IMR-90 (cell line): ENCODE measurements around the gene MRPS18A. TPM values are rescaled to one million over a fixed set of nuclear protein-coding genes. Genes with fewer than 3 reads are reported as not detected.

ENCODE experiments used
- ATAC-seq: fragments of 200-7000 bp; cut with Tn5 transposase; 2 replicates; pipeline ENCODE4 v1.9.1; 2020; ENCODE audit warnings: low read depth, mild to moderate bottlenecking, moderate library complexity
- BruUV-seq: library from RNA; stranded (reverse); fragments of 400-500 nt; replicated peaks from 2 replicates; lab custom pipeline; 2021; lab: Mats Ljungman, UMichigan
- CTCF ChIA-PET: fragments of 300-600 bp; formaldehyde crosslinking; extraction: SDS; loops from one replicate; lab custom pipeline; 2021; ENCODE audit warnings: antibody characterized with exemption; lab: Yijun Ruan, JAX
- POLR2A ChIA-PET: fragments of 300-600 bp; sonication (Branson Sonifier 250); formaldehyde crosslinking; loops from one replicate; lab custom pipeline; 2022; ENCODE audit warnings: antibody characterized with exemption; ENCODE audit not compliant: unreplicated experiment; lab: Charles Lee
- DNase-seq: peaks from one replicate; pipeline ENCODE4 v3.0.0; 2013
- H2AFZ ChIP-seq: replicated peaks from 2 replicates; pipeline ENCODE3; 2013; ENCODE audit warnings: low read length, mild to moderate bottlenecking; ENCODE audit not compliant: poor library complexity
- H2AK5ac ChIP-seq: 2 replicates; pipeline ENCODE4 v1.6.1; 2013; ENCODE audit warnings: low read depth, low read length, inconsistent platforms
- H2AK9ac ChIP-seq: replicated peaks from 2 replicates; pipeline ENCODE3; 2013; ENCODE audit warnings: mild to moderate bottlenecking, low read depth, low read length, moderate library complexity; ENCODE audit not compliant: poor library complexity
- H2BK120ac ChIP-seq: 2 replicates; pipeline ENCODE4 v1.6.1; 2013; ENCODE audit warnings: low read depth, low read length, inconsistent platforms
- H2BK15ac ChIP-seq: 3 replicates; pipeline ENCODE4 v1.6.1; 2013; ENCODE audit warnings: low read depth, low read length, inconsistent platforms
- H2BK20ac ChIP-seq: 2 replicates; pipeline ENCODE4 v1.6.1; 2013; ENCODE audit warnings: low read depth, mild to moderate bottlenecking, inconsistent platforms, low read length, moderate library complexity
- H2BK5ac ChIP-seq: 2 replicates; pipeline ENCODE4 v1.6.1; 2013; ENCODE audit warnings: mild to moderate bottlenecking, low read depth, low read length, inconsistent platforms; ENCODE audit not compliant: poor library complexity, severe bottlenecking
- H3K14ac ChIP-seq: replicated peaks from 2 replicates; pipeline ENCODE4 v1.6.1; 2013; ENCODE audit warnings: low read depth, low read length, inconsistent platforms
- H3K18ac ChIP-seq: 2 replicates; pipeline ENCODE4 v1.6.1; 2013; ENCODE audit warnings: low read depth, low read length, control low read depth
- H3K23ac ChIP-seq: 2 replicates; pipeline ENCODE4 v1.6.1; 2013; ENCODE audit warnings: low read depth, low read length, inconsistent platforms
- H3K27ac ChIP-seq: 2 replicates; pipeline ENCODE4 v1.5.1; 2013; ENCODE audit warnings: mild to moderate bottlenecking, control low read depth, low read length; ENCODE audit not compliant: insufficient read depth
- H3K27me3 ChIP-seq: 2 replicates; pipeline ENCODE4 v1.6.1; 2013; ENCODE audit warnings: low read length; ENCODE audit not compliant: control insufficient read depth, insufficient read depth
- H3K36me3 ChIP-seq: 2 replicates; pipeline ENCODE4 v1.6.1; 2013; ENCODE audit warnings: low read length, mixed read lengths; ENCODE audit not compliant: control insufficient read depth, insufficient read depth
- H3K4ac ChIP-seq: 2 replicates; pipeline ENCODE4 v1.6.1; 2013; ENCODE audit warnings: low read depth, low read length, inconsistent platforms
- H3K4me1 ChIP-seq: 2 replicates; pipeline ENCODE4 v1.6.1; 2013; ENCODE audit warnings: low read length, mixed read lengths; ENCODE audit not compliant: control insufficient read depth, insufficient read depth
- H3K4me2 ChIP-seq: 2 replicates; pipeline ENCODE4 v1.6.1; 2013; ENCODE audit warnings: low read depth, mild to moderate bottlenecking, control low read depth, low read length, moderate library complexity
- H3K4me3 ChIP-seq: 2 replicates; pipeline ENCODE4 v1.5.1; 2013; ENCODE audit warnings: low read depth, mild to moderate bottlenecking, control low read depth, low read length, moderate library complexity; ENCODE audit not compliant: insufficient read depth
- H3K56ac ChIP-seq: 2 replicates; pipeline ENCODE4 v1.6.1; 2013; ENCODE audit warnings: low read length, inconsistent platforms; ENCODE audit not compliant: insufficient read depth; ENCODE audit errors: extremely low read depth
- H3K79me1 ChIP-seq, 2 experiments: 2 replicates each; pipeline ENCODE4 v1.6.1; 2013; ENCODE audit warnings: low read length in 2 of 2, inconsistent platforms in 1 of 2, low read depth in 1 of 2
- H3K9ac ChIP-seq: 2 replicates; pipeline ENCODE4 v1.6.1; 2013; ENCODE audit warnings: low read depth, low read length, control low read depth
- H3K9me1 ChIP-seq: 2 replicates; pipeline ENCODE4 v1.6.1; 2013; ENCODE audit warnings: low read length, inconsistent platforms; ENCODE audit not compliant: insufficient read depth
- H3K9me3 ChIP-seq: 2 replicates; pipeline ENCODE4 v1.6.1; 2013; ENCODE audit warnings: low read length; ENCODE audit not compliant: control insufficient read depth, insufficient read depth
- H4K20me1 ChIP-seq: 2 replicates; pipeline ENCODE4 v1.6.1; 2013; ENCODE audit warnings: low read length, inconsistent platforms; ENCODE audit not compliant: insufficient read depth
- H4K5ac ChIP-seq: 2 replicates; pipeline ENCODE4 v1.6.1; 2013; ENCODE audit warnings: mild to moderate bottlenecking, low read depth, low read length, control low read depth
- H4K8ac ChIP-seq, 2 experiments: 2 replicates each; pipeline ENCODE4 v1.6.1; 2013; ENCODE audit warnings: low read depth in 2 of 2, low read length in 2 of 2, control low read depth in 1 of 2, inconsistent platforms in 1 of 2
- H4K91ac ChIP-seq: 2 replicates; pipeline ENCODE4 v1.6.1; 2013; ENCODE audit warnings: low read depth, low read length, inconsistent platforms; ENCODE audit not compliant: insufficient read depth
- BHLHE40 ChIP-seq: fragments of 150-350 bp; IDR thresholded peaks from 2 replicates; pipeline ENCODE4 v1.6.1; 2016; ENCODE audit warnings: mild to moderate bottlenecking, low read depth, low read length
- MAFK ChIP-seq: IDR thresholded peaks from 2 replicates; pipeline ENCODE4 v1.6.1; 2012; ENCODE audit warnings: low read depth, low read length, improper control_type of control experiment
- MAZ ChIP-seq: IDR thresholded peaks from 2 replicates; pipeline ENCODE4 v1.6.1; 2012; ENCODE audit warnings: low read depth, mild to moderate bottlenecking, low read length, improper control_type of control experiment, moderate library complexity, borderline replicate concordance
- RAD21 ChIP-seq: IDR thresholded peaks from 2 replicates; pipeline ENCODE4 v1.6.1; 2012; ENCODE audit warnings: low read length, improper control_type of control experiment
- RCOR1 ChIP-seq: IDR thresholded peaks from 2 replicates; pipeline ENCODE4 v1.6.1; 2012; ENCODE audit warnings: mild to moderate bottlenecking, low read length, improper control_type of control experiment; ENCODE audit not compliant: insufficient replicate concordance
- WGBS, 2 experiments: methylation state at CpG; one replicate each; pipeline versions ENCODE4 v1.1.5 to v1.1.7; 2013; ENCODE audit warnings: missing lambda C conversion rate in 2 of 2; ENCODE audit not compliant: insufficient read length in 1 of 2; ENCODE audit errors: extremely low coverage in 2 of 2; 5-methylcytosine and 5-hydroxymethylcytosine counted together
- dilution Hi-C: fragments of 300-500 bp; cut with HindIII; formaldehyde crosslinking; loops from one replicate; pipeline ENCODE4 v1.14.3; 2018; ENCODE audit warnings: low sequenced_read_pairs; ENCODE audit not compliant: unreplicated experiment
- in situ Hi-C: fragments of 300-500 bp; cut with MboI; formaldehyde crosslinking; loops from 3 replicates; pipeline ENCODE4 v1.14.3; 2019; ENCODE audit warnings: low sequenced_read_pairs, inconsistent platforms, mixed read lengths
- intact Hi-C: fragments of 100-400 bp; cut with micrococcal nuclease; formaldehyde crosslinking; loops from 2 replicates; pipeline ENCODE4 v1.10.0; 2022
- polyA plus RNA-seq, 3 experiments: library from polyadenylated mRNA; depleted of rRNA; stranded (reverse); fragments of >200 nt; gene quantifications; 2 replicates each; pipeline ENCODE4 v1.2.3, GENCODE V29; 2012; ENCODE audit warnings: low replicate concordance in 1 of 3
- total RNA-seq: library from RNA; depleted of rRNA; stranded (reverse); fragments of >200 nt; gene quantifications from 2 replicates; pipeline ENCODE4 v1.2.3, GENCODE V29; 2012
- TF ChIP-seq, protein P1 (sequence below): conservative IDR thresholded peaks from 2 replicates; pipeline ENCODE4 v1.5.1; 2012; ENCODE audit warnings: mild to moderate bottlenecking, low read depth, low read length, improper control_type of control experiment
- TF ChIP-seq, protein P2 (sequence below): fragments of 150-350 bp; IDR thresholded peaks from 2 replicates; pipeline ENCODE4 v1.6.1; 2016; ENCODE audit warnings: low read depth, mild to moderate bottlenecking, low read length, moderate library complexity, borderline replicate concordance

The MRPS18A gene
- total and polyA plus RNA-seq, 2 of the 4 experiments (the other 2 are of a cell fraction): 47.0 to 56.6 TPM

DNA sequence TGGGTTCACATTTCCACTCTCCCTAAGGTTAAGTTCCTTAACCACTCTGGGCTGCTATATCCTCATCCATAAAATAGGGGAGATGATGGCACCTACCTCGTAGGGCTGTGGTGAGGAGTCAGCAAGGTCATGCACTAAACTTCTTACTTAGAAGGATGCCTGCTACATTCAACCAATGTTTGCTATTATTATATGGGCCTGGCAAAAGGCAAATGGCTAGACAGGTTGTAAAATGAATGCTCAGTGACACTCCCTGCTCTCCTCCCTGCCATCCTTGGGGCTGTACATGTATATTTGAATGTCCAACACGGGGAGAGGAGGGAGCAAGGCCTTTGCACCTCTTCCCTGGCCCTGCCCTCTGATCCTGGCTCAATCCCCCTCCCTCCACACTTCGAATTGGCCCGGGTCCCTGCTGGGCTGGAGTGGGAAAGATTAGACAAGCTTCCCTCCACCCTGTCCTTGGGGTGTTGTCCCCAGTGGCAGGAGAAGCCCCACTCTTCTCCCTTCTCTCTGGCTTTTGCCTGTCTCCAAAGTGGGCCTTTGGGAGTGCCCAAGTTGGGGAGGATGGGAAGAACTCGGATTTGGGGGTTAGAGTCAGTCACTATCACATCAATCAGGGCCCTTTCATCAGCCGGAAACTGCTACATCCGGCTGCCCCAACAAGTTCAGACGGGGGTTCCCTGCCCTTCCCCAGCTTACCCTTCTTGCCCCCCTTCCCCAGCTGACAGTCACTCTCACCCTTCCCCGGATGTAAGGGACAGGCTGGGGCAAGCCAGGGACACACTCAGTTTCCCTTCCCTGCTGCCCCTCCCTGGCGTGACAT lies 46.1 kb upstream of the MRPS18A start:
- no peak overlapping the region for H2AFZ ChIP-seq
- no peak overlapping the region for H3K4ac ChIP-seq
- H3K4me2 ChIP-seq: no peak overlapping the region
- no peak overlapping the region for H3K18ac ChIP-seq
- no peak for TF ChIP-seq BHLHE40
- TF ChIP-seq, protein P1, sequence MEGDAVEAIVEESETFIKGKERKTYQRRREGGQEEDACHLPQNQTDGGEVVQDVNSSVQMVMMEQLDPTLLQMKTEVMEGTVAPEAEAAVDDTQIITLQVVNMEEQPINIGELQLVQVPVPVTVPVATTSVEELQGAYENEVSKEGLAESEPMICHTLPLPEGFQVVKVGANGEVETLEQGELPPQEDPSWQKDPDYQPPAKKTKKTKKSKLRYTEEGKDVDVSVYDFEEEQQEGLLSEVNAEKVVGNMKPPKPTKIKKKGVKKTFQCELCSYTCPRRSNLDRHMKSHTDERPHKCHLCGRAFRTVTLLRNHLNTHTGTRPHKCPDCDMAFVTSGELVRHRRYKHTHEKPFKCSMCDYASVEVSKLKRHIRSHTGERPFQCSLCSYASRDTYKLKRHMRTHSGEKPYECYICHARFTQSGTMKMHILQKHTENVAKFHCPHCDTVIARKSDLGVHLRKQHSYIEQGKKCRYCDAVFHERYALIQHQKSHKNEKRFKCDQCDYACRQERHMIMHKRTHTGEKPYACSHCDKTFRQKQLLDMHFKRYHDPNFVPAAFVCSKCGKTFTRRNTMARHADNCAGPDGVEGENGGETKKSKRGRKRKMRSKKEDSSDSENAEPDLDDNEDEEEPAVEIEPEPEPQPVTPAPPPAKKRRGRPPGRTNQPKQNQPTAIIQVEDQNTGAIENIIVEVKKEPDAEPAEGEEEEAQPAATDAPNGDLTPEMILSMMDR: no peak
- no peak for TF ChIP-seq MAZ
- TF ChIP-seq RCOR1: no peak
- TF ChIP-seq, protein P2, sequence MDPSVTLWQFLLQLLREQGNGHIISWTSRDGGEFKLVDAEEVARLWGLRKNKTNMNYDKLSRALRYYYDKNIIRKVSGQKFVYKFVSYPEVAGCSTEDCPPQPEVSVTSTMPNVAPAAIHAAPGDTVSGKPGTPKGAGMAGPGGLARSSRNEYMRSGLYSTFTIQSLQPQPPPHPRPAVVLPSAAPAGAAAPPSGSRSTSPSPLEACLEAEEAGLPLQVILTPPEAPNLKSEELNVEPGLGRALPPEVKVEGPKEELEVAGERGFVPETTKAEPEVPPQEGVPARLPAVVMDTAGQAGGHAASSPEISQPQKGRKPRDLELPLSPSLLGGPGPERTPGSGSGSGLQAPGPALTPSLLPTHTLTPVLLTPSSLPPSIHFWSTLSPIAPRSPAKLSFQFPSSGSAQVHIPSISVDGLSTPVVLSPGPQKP: no peak
- TF ChIP-seq RAD21: no peak
- TF ChIP-seq MAFK: no peak
- 18% methylated on average over 2 of the region's 10 CpGs; no CpG with 5 or more reads in 1 of the 2 experiments for WGBS, 2 experiments
- H2AK9ac ChIP-seq: no peak overlapping the region
- H2AK5ac ChIP-seq: no peak overlapping the region
- H3K4me1 ChIP-seq: no peaks in the 10 kb centered on the region
- H2BK5ac ChIP-seq: no peak overlapping the region
- no peak for DNase-seq
- peaks cover 5% of the 10 kb centered on the region for H3K27me3 ChIP-seq
- H3K27ac ChIP-seq: no peak overlapping the region
- peaks cover 5% of the 10 kb centered on the region for H3K9me3 ChIP-seq
- POLR2A ChIA-PET: no interaction called here
- no peak overlapping the region for H3K9ac ChIP-seq
- H3K23ac ChIP-seq: no peak overlapping the region
- H3K56ac ChIP-seq: no peak overlapping the region
- H2BK20ac ChIP-seq: no peak overlapping the region
- in situ Hi-C loops (no loop called here), dilution Hi-C loops (no loop called here), intact Hi-C loops (no loop called here)
- CTCF ChIA-PET: no interaction called here
- H3K36me3 ChIP-seq: no peaks in the 10 kb centered on the region
- H4K20me1 ChIP-seq: no peaks in the 10 kb centered on the region
- no peak overlapping the region for H2BK15ac ChIP-seq
- H2BK120ac ChIP-seq: no peak overlapping the region
- no peak overlapping the region for H4K5ac ChIP-seq
- no peaks in the 10 kb centered on the region for H3K79me1 ChIP-seq
- H3K14ac ChIP-seq: no peak overlapping the region
- H3K4me3 ChIP-seq: no peak overlapping the region
- H3K9me1 ChIP-seq: peaks cover 6% of the 10 kb centered on the region; the same call in 1 of the 2 replicates
- no peak overlapping the region for H4K91ac ChIP-seq
- BruUV-seq: no TSS peak
- no peak overlapping the region for H4K8ac ChIP-seq
- no peak for ATAC-seq
